ENCODE measurements around the gene MANBA.

MANBA gene

GRCh38 chr4:102586002-102586643 is 174.6 kb downstream of the MANBA start:
- no peak for DNase-seq

GRCh38 chr4:102585329-102585728 is 175.4 kb downstream of the MANBA start:
- no peak for DNase-seq

- no peak for DNase-seq
Observed at GRCh38 chr4:102584091-102584490, 176.7 kb downstream of the MANBA start.
